GM12892 (cell line): ENCODE results near the gene SMIM32.

Experiments used
- POLR2A ChIP-seq: IDR thresholded peaks from 2 replicates; pipeline ENCODE4 v1.6.1; 2011; ENCODE audit warnings: low read depth, low read length, control low read depth
- POLR2AphosphoS5 ChIP-seq: IDR thresholded peaks from 2 replicates; pipeline ENCODE4 v1.6.1; 2011; ENCODE audit warnings: low read depth, low read length, control low read depth
- TAF1 ChIP-seq: IDR thresholded peaks from 2 replicates; pipeline ENCODE4 v1.6.1; 2011; ENCODE audit warnings: low read depth, mild to moderate bottlenecking, control low read depth, low read length, borderline replicate concordance

DNA sequence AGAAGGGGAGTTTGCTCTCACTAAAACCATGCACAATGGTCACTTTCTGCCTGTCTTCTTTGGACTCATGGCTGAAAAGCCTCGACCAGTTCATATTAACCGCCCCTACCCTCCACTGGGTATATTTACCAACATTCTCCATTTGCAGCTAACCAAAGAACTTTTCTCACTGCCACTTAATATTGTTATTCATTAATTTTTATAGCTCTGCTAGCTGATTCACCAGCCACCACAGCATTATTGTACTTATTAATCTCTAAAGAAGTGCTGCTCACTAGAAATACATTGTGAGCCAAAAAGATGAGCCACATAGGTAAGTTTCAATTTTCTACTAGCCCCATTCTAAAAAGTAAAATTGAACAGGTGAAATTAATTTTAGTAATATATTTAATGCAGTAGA, 33.4 kb upstream of the SMIM32 start:
- TF ChIP-seq POLR2A (no peak), POLR2AphosphoS5 (no peak), TAF1 (no peak)
